ENCODE results near the gene INHBC. TPM values are rescaled to one million over a fixed set of nuclear protein-coding genes. Genes with fewer than 3 reads are reported as not detected.

The INHBC gene
- total and polyA plus RNA-seq, 2 donors (not counting 1 experiment from before 2014, with no cell fraction given): 0.17 to 0.31 TPM

DNA sequence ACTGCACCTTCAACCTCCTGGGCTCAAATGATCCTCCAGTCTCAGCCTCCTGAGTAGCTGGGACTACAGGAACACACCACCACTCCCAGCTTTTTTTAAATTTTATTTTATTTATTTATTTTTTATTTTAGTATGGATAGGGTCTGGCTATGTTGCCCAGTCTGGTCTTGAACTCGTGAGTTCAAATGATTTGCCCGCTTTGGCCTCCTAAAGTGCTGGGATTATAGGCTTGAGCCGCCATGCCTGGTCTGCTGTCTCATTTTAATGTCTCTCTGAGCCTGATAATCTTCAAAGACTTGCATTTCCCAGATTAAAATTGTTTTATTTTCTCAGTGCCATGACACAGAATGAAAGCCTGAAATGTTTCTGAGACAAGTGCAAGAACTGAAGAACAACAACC, 1.2 kb upstream of the INHBC start:
- POLR2A ChIA-PET: no interaction called here
- no peak overlapping the region for H3K27ac ChIP-seq (ENCODE audit: low read length in 2 of 2)
- H3K79me2 ChIP-seq (ENCODE audit: control insufficient read depth, insufficient read depth, low read length): peaks cover 20% of the 10 kb centered on the region
- Mint-ChIP-seq H3K27ac (no peak overlapping the region), H3K4me1 (peaks cover 26% of the 10 kb centered on the region), H3K9me3 (ENCODE audit: insufficient read depth) (no peaks in the 10 kb centered on the region), H3K27me3 (peaks cover 1% of the 10 kb centered on the region), H3K4me3 (no peak overlapping the region)
- TF ChIP-seq EZH2 (IDR thresholded peaks at IDR 0.05; ENCODE audit: borderline replicate concordance, insufficient read depth, low read depth, low read length, poor library complexity, severe bottlenecking): no peak
- TF ChIP-seq, protein P1, sequence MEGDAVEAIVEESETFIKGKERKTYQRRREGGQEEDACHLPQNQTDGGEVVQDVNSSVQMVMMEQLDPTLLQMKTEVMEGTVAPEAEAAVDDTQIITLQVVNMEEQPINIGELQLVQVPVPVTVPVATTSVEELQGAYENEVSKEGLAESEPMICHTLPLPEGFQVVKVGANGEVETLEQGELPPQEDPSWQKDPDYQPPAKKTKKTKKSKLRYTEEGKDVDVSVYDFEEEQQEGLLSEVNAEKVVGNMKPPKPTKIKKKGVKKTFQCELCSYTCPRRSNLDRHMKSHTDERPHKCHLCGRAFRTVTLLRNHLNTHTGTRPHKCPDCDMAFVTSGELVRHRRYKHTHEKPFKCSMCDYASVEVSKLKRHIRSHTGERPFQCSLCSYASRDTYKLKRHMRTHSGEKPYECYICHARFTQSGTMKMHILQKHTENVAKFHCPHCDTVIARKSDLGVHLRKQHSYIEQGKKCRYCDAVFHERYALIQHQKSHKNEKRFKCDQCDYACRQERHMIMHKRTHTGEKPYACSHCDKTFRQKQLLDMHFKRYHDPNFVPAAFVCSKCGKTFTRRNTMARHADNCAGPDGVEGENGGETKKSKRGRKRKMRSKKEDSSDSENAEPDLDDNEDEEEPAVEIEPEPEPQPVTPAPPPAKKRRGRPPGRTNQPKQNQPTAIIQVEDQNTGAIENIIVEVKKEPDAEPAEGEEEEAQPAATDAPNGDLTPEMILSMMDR (IDR thresholded peaks at IDR 0.05): no peak
- 96% methylated on average over 3 of the region's 3 CpGs for WGBS (ENCODE audit: insufficient coverage)
- H3K36me3 ChIP-seq (replicated peaks in 1 of 2; ENCODE audit: control extremely low read depth in 1 of 2, control insufficient read depth in 1 of 2, extremely low read depth in 1 of 2, insufficient read depth in 2 of 2, low read length in 1 of 2): no peaks in the 10 kb centered on the region
- H3K4me2 ChIP-seq (replicated peaks; ENCODE audit: low read depth, low read length, poor library complexity, severe bottlenecking): no peak overlapping the region
- H3K4me1 ChIP-seq (ENCODE audit: control insufficient read depth in 2 of 2, insufficient read depth in 2 of 2, low read length in 2 of 2): peaks cover 13 to 19% of the 10 kb centered on the region in 2 donors
- no peak overlapping the region for H3K9ac ChIP-seq (ENCODE audit: low read length)
- H3K27me3 ChIP-seq (replicated peaks in 1 of 4; ENCODE audit: control extremely low read depth in 1 of 4, control insufficient read depth in 3 of 4, insufficient read depth in 4 of 4, low read length in 3 of 4): no peaks in the 10 kb centered on the region
- no peaks in the 10 kb centered on the region for H3K9me3 ChIP-seq (ENCODE audit: control extremely low read depth in 1 of 3, control insufficient read depth in 2 of 3, insufficient read depth in 1 of 3, low read length in 2 of 3)
- no peak for DNase-seq
- no peaks in the 10 kb centered on the region for H4K20me1 ChIP-seq (ENCODE audit: control insufficient read depth, insufficient read depth, low read length, poor library complexity, severe bottlenecking)
- no peak overlapping the region for H3K4me3 ChIP-seq (ENCODE audit: control extremely low read depth in 1 of 5, extremely low read depth in 1 of 5, insufficient read depth in 1 of 5, low read depth in 2 of 5, low read length in 4 of 5)
- no peak overlapping the region for H2AFZ ChIP-seq (ENCODE audit: insufficient read depth, low read depth, low read length, poor library complexity, severe bottlenecking)
- ATAC-seq (ENCODE audit: low read depth): no peak
- intact Hi-C loops (cut with micrococcal nuclease): no loop called here
- CTCF ChIA-PET: interaction anchor here (1.0 to 3.1 kb wide), 3 partner anchors 12 to 25 kb away, joined by 3 to 28 read pairs (median 15); partner anchors contain the start of genes GLI1 and INHBE

DNA sequence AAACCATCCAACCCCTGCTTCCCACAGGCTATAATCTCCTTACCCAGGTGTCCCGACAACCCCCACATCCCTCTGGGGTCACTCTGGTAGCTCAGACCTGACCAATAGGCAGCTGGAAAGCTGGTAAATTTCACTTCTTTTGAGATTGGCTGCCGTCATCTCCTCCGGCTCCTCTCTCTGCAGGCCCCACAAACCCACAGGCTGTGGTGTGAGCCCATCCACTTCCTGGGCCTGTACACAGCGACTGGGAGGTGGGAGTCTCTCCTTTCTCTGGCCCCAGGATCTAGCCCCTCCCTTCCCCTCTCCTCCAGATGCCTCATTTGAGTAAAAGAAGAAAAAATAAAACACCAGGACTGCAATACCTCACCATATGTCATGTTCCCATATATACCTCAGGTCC, 709 bp downstream of the INHBC start:
- TF ChIP-seq, protein P1 (IDR thresholded peaks at IDR 0.05): no peak
- no peak for TF ChIP-seq EZH2 (IDR thresholded peaks at IDR 0.05; ENCODE audit: borderline replicate concordance, insufficient read depth, low read depth, low read length, poor library complexity, severe bottlenecking)
- H3K27ac ChIP-seq (ENCODE audit: low read length in 2 of 2): no peak overlapping the region
- Mint-ChIP-seq H3K4me3 (no peak overlapping the region), H3K9me3 (ENCODE audit: insufficient read depth) (no peaks in the 10 kb centered on the region), H3K27ac (peak overlapping the region; percentile 15), H3K4me1 (peaks cover 10% of the 10 kb centered on the region), H3K27me3 (peaks cover 5% of the 10 kb centered on the region)
- intact Hi-C loops (cut with micrococcal nuclease): no loop called here
- ATAC-seq (ENCODE audit: low read depth) (no peak), DNase-seq (no peak)
- H3K4me2 ChIP-seq (replicated peaks; ENCODE audit: low read depth, low read length, poor library complexity, severe bottlenecking): no peak overlapping the region
- H3K9me3 ChIP-seq (ENCODE audit: control extremely low read depth in 1 of 3, control insufficient read depth in 2 of 3, insufficient read depth in 1 of 3, low read length in 2 of 3): no peaks in the 10 kb centered on the region
- no peaks in the 10 kb centered on the region for H3K36me3 ChIP-seq (replicated peaks in 1 of 2; ENCODE audit: control extremely low read depth in 1 of 2, control insufficient read depth in 1 of 2, extremely low read depth in 1 of 2, insufficient read depth in 2 of 2, low read length in 1 of 2)
- peaks cover 3 to 6% of the 10 kb centered on the region in 2 donors for H3K4me1 ChIP-seq (ENCODE audit: control insufficient read depth in 2 of 2, insufficient read depth in 2 of 2, low read length in 2 of 2)
- H4K20me1 ChIP-seq (ENCODE audit: control insufficient read depth, insufficient read depth, low read length, poor library complexity, severe bottlenecking): no peaks in the 10 kb centered on the region
- peaks cover 3% of the 10 kb centered on the region for H3K79me2 ChIP-seq (ENCODE audit: control insufficient read depth, insufficient read depth, low read length)
- H2AFZ ChIP-seq (ENCODE audit: insufficient read depth, low read depth, low read length, poor library complexity, severe bottlenecking): peak overlapping the region; percentile 0
- H3K27me3 ChIP-seq (replicated peaks in 1 of 4; ENCODE audit: control extremely low read depth in 1 of 4, control insufficient read depth in 3 of 4, insufficient read depth in 4 of 4, low read length in 3 of 4): no peaks in the 10 kb centered on the region
- 28% methylated on average over 3 of the region's 4 CpGs for WGBS (ENCODE audit: insufficient coverage)
- H3K9ac ChIP-seq (ENCODE audit: low read length): no peak overlapping the region
- POLR2A ChIA-PET: no interaction called here
- no peak overlapping the region for H3K4me3 ChIP-seq (ENCODE audit: control extremely low read depth in 1 of 5, extremely low read depth in 1 of 5, insufficient read depth in 1 of 5, low read depth in 2 of 5, low read length in 4 of 5)
- CTCF ChIA-PET: interaction anchor here (0.6 to 2.7 kb wide), 5 partner anchors 14 to 103 kb away, joined by 3 to 8 read pairs (median 5); partner anchors contain the start of gene INHBE

Data from B cell (primary cell).